IMR-90 (cell line): ENCODE results near the gene UBE2G1.

Experiments used
- BHLHE40 ChIP-seq: fragments of 150-350 bp; IDR thresholded peaks from 2 replicates; pipeline ENCODE4 v1.6.1; 2016; ENCODE audit warnings: mild to moderate bottlenecking, low read depth, low read length
- CEBPB ChIP-seq: IDR thresholded peaks from 2 replicates; pipeline ENCODE4 v1.6.1; 2012; ENCODE audit warnings: low read depth, low read length, improper control_type of control experiment
- CHD1 ChIP-seq: IDR thresholded peaks from 2 replicates; pipeline ENCODE4 v1.6.1; 2012; ENCODE audit warnings: low read depth, low read length, improper control_type of control experiment
- FOS ChIP-seq: fragments of 150-350 bp; IDR thresholded peaks from 2 replicates; pipeline ENCODE4 v1.6.1; 2016; ENCODE audit warnings: low read depth, low read length
- MAFK ChIP-seq: IDR thresholded peaks from 2 replicates; pipeline ENCODE4 v1.6.1; 2012; ENCODE audit warnings: low read depth, low read length, improper control_type of control experiment
- MXI1 ChIP-seq: IDR thresholded peaks from 2 replicates; pipeline ENCODE4 v1.6.1; 2012; ENCODE audit warnings: low read depth, mild to moderate bottlenecking, low read length, moderate library complexity, borderline replicate concordance
- POLR2A ChIP-seq: IDR thresholded peaks from 2 replicates; pipeline ENCODE4 v1.6.1; 2012; ENCODE audit warnings: mild to moderate bottlenecking, low read depth, low read length
- RAD21 ChIP-seq: IDR thresholded peaks from 2 replicates; pipeline ENCODE4 v1.6.1; 2012; ENCODE audit warnings: low read length, improper control_type of control experiment
- RCOR1 ChIP-seq: IDR thresholded peaks from 2 replicates; pipeline ENCODE4 v1.6.1; 2012; ENCODE audit warnings: mild to moderate bottlenecking, low read length, improper control_type of control experiment; ENCODE audit not compliant: insufficient replicate concordance
- RFX5 ChIP-seq: IDR thresholded peaks from 2 replicates; pipeline ENCODE4 v1.8.0; 2012; ENCODE audit warnings: low read depth, mild to moderate bottlenecking, low read length, moderate library complexity
- SMC3 ChIP-seq: fragments of 150-350 bp; IDR thresholded peaks from 2 replicates; pipeline ENCODE4 v1.6.1; 2016; ENCODE audit warnings: low read depth, mild to moderate bottlenecking, antibody characterized with exemption, low read length, moderate library complexity
- TF ChIP-seq, protein P1 (sequence below): conservative IDR thresholded peaks from 2 replicates; pipeline ENCODE4 v1.5.1; 2012; ENCODE audit warnings: mild to moderate bottlenecking, low read depth, low read length, improper control_type of control experiment
- TF ChIP-seq, protein P2 (sequence below): fragments of 150-350 bp; IDR thresholded peaks from 2 replicates; pipeline ENCODE4 v1.6.1; 2017; ENCODE audit warnings: mild to moderate bottlenecking, antibody characterized with exemption, low read length, low read depth

DNA sequence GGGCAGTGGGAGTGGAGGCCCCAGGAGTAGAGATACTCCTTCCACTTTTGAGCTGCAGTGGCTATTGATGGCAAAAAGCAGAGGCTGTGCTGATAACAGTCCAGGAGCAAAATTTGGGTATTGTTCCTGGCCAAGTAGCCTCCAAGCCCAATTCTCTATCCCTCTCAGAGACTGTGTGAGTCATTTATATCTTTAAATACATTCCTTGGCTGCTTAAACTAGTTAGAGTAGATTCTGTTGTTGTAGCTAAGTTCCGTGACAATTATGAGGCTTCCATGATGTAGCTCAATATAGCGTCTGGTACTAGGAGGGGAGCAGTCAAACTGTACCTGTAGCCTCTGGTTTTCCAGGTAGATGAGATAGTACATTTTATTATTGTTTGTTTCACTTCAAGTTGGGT, 19.9 kb upstream of the UBE2G1 start:
- no peak for TF ChIP-seq CEBPB
- TF ChIP-seq, protein P1, sequence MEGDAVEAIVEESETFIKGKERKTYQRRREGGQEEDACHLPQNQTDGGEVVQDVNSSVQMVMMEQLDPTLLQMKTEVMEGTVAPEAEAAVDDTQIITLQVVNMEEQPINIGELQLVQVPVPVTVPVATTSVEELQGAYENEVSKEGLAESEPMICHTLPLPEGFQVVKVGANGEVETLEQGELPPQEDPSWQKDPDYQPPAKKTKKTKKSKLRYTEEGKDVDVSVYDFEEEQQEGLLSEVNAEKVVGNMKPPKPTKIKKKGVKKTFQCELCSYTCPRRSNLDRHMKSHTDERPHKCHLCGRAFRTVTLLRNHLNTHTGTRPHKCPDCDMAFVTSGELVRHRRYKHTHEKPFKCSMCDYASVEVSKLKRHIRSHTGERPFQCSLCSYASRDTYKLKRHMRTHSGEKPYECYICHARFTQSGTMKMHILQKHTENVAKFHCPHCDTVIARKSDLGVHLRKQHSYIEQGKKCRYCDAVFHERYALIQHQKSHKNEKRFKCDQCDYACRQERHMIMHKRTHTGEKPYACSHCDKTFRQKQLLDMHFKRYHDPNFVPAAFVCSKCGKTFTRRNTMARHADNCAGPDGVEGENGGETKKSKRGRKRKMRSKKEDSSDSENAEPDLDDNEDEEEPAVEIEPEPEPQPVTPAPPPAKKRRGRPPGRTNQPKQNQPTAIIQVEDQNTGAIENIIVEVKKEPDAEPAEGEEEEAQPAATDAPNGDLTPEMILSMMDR: no peak
- TF ChIP-seq, protein P2, sequence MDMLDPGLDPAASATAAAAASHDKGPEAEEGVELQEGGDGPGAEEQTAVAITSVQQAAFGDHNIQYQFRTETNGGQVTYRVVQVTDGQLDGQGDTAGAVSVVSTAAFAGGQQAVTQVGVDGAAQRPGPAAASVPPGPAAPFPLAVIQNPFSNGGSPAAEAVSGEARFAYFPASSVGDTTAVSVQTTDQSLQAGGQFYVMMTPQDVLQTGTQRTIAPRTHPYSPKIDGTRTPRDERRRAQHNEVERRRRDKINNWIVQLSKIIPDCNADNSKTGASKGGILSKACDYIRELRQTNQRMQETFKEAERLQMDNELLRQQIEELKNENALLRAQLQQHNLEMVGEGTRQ: no peak
- TF ChIP-seq BHLHE40: no peak
- no peak for TF ChIP-seq POLR2A
- TF ChIP-seq MXI1: no peak
- no peak for TF ChIP-seq RAD21
- no peak for TF ChIP-seq SMC3
- no peak for TF ChIP-seq RFX5
- no peak for TF ChIP-seq MAFK
- TF ChIP-seq FOS: no peak
- no peak for TF ChIP-seq RCOR1
- no peak for TF ChIP-seq CHD1
